K562 (cell line): Measurements from ENCODE around the gene KCNJ15. TPM values are rescaled to one million over a fixed set of nuclear protein-coding genes. Genes with fewer than 3 reads are reported as not detected.

Experiments
- ATAC-seq: fragments of 200-7000 bp; cut with Tn5 transposase; 3 replicates; pipeline ENCODE4 v1.9.1; 2020; ENCODE audit warnings: moderate library complexity
- BruUV-seq: library from RNA; stranded (reverse); fragments of 400-500 nt; replicated peaks from 2 replicates; lab custom pipeline; 2021; lab: Mats Ljungman, UMichigan
- CTCF ChIA-PET: fragments of 300-600 bp; formaldehyde crosslinking; extraction: SDS; loops from one replicate; lab custom pipeline; 2021; ENCODE audit warnings: low intra/inter-chr PET ratio; lab: Yijun Ruan, JAX
- POLR2A ChIA-PET: fragments of 300-600, 350-650 bp; sonication (Branson Sonifier 250); formaldehyde crosslinking; extraction: SDS; loops from one replicate; lab custom pipeline; 2021; ENCODE audit warnings: antibody characterized with exemption, inconsistent platforms; lab: Yijun Ruan, JAX
- DNase-seq, 4 experiments: peaks; one replicate each; pipeline versions ENCODE4 v3.0.0 to v3.0.0-alpha.2; 2011 to 2018; ENCODE audit warnings: low spot score in 3 of 4, mixed read lengths in 3 of 4; ENCODE audit errors: extremely low read depth in 1 of 4
- FAIRE-seq: peaks from 2 replicates; lab custom pipeline; 2011; peaks lifted over from hg19 to GRCh38; lab: Jason Lieb, UNC
- H2AFZ ChIP-seq: 2 replicates; pipeline ENCODE4 v1.6.0; 2011; ENCODE audit warnings: low read depth, low read length, control low read depth, inconsistent platforms
- H3K27ac ChIP-seq: fragments of 200-600 bp; 3 replicates; pipeline ENCODE4 v1.8.0; 2011; ENCODE audit warnings: low read depth, mild to moderate bottlenecking, control low read depth, inconsistent platforms, low read length, moderate library complexity, mixed read lengths; ENCODE audit errors: extremely low read depth
- H3K27me3 ChIP-seq, 2 experiments: fragments of 300-600 bp in 1 of 2; 2 replicates in 1 of 2; 3 replicates in 1 of 2; pipeline versions ENCODE4 v1.6.0 to v1.8.0; 2011; ENCODE audit warnings: inconsistent platforms in 2 of 2, low read length in 2 of 2, mild to moderate bottlenecking in 1 of 2, mixed read lengths in 1 of 2, moderate library complexity in 1 of 2; ENCODE audit not compliant: control insufficient read depth in 2 of 2, insufficient read depth in 2 of 2
- H3K36me3 ChIP-seq: fragments of 300-600 bp; 3 replicates; pipeline ENCODE4 v1.8.0; 2011; ENCODE audit warnings: mild to moderate bottlenecking, low read length, inconsistent platforms; ENCODE audit not compliant: control insufficient read depth, insufficient read depth
- H3K4me1 ChIP-seq, 2 experiments: fragments of 200-600 bp in 1 of 2; replicated peaks in 1 of 2; 2 replicates in 1 of 2; 3 replicates in 1 of 2; pipeline versions ENCODE4 v1.5.1 to v1.8.0; 2011; ENCODE audit warnings: inconsistent platforms in 2 of 2, low read length in 2 of 2, mild to moderate bottlenecking in 1 of 2, mixed read lengths in 1 of 2, moderate library complexity in 1 of 2; ENCODE audit not compliant: control insufficient read depth in 2 of 2, insufficient read depth in 2 of 2
- H3K4me2 ChIP-seq: 2 replicates; pipeline ENCODE4 v1.6.1; 2011; ENCODE audit warnings: low read length, control low read depth, inconsistent platforms, mixed read lengths; ENCODE audit not compliant: insufficient read depth
- H3K4me3 ChIP-seq: fragments of 200-600 bp; sonication (generic), shearing (Covaris generic); 2 replicates; pipeline ENCODE4 v1.5.1; 2016; ENCODE audit warnings: control low read depth, inconsistent platforms
- H3K79me2 ChIP-seq: fragments of 200-600 bp; 3 replicates; pipeline ENCODE4 v1.8.0; 2011; ENCODE audit warnings: low read length, inconsistent platforms; ENCODE audit not compliant: control insufficient read depth, insufficient read depth
- H3K9ac ChIP-seq, 2 experiments: 2 replicates each; pipeline versions ENCODE4 v1.6.0 to v1.6.1; 2011; ENCODE audit warnings: low read depth in 2 of 2, low read length in 2 of 2, control low read depth in 1 of 2, inconsistent platforms in 1 of 2, mild to moderate bottlenecking in 1 of 2, mixed read lengths in 1 of 2; ENCODE audit not compliant: insufficient read depth in 1 of 2
- H3K9me1 ChIP-seq: one replicate; pipeline ENCODE4 v1.6.0; 2011; ENCODE audit warnings: inconsistent platforms, mild to moderate bottlenecking, low read length, moderate library complexity; ENCODE audit not compliant: control insufficient read depth, insufficient read depth
- H3K9me3 ChIP-seq: replicated peaks from 2 replicates; pipeline ENCODE4 v1.5.1; 2011; ENCODE audit warnings: low read depth, low read length, inconsistent platforms; ENCODE audit not compliant: control insufficient read depth, insufficient read depth
- H4K20me1 ChIP-seq: replicated peaks from 2 replicates; pipeline ENCODE4 v1.6.1; 2011; ENCODE audit warnings: low read length, inconsistent platforms, mixed read lengths; ENCODE audit not compliant: control insufficient read depth, insufficient read depth
- BCOR ChIP-seq: fragments of 450-650 bp; IDR thresholded peaks from 2 replicates; pipeline ENCODE4 v1.6.1; 2016
- CBFA2T2 ChIP-seq: fragments of 450-650 bp; conservative IDR thresholded peaks from 2 replicates; pipeline ENCODE4 v1.6.1; 2017; ENCODE audit warnings: mild to moderate bottlenecking
- CTBP1 ChIP-seq: fragments of 450-650 bp; IDR thresholded peaks from 2 replicates; pipeline ENCODE4 v1.6.1; 2016; ENCODE audit warnings: borderline replicate concordance
- HMGN3 ChIP-seq: IDR thresholded peaks from 2 replicates; pipeline ENCODE4 v1.6.1; 2011; ENCODE audit warnings: borderline replicate concordance, low read depth, mild to moderate bottlenecking, mixed read lengths, low read length; ENCODE audit not compliant: insufficient read length; ENCODE audit errors: extremely low read depth
- ID3 ChIP-seq, 2 experiments: fragments of 250-450 bp in 1 of 2; fragments of 450-650 bp in 1 of 2; sonication (Bioruptor Pico) in 1 of 2; IDR thresholded peaks; 2 replicates each; pipeline versions ENCODE4 v1.6.1 to v1.8.0; 2016 to 2021; ENCODE audit warnings: mild to moderate bottlenecking in 2 of 2, moderate library complexity in 2 of 2, missing compliant biosample characterization in 1 of 2, missing genetic modification characterization in 1 of 2
- JUND ChIP-seq, 2 experiments: IDR thresholded peaks; 2 replicates in 1 of 2; 3 replicates in 1 of 2; pipeline ENCODE4 v1.6.1; 2011; ENCODE audit warnings: borderline replicate concordance in 2 of 2, low read depth in 2 of 2, low read length in 2 of 2, improper control_type of control experiment in 1 of 2, missing biosample characterization in 1 of 2, missing genetic modification characterization in 1 of 2, missing genetic modification reagents in 1 of 2
- MCM3 ChIP-seq: fragments of 450-650 bp; IDR thresholded peaks from 2 replicates; pipeline ENCODE4 v1.6.1; 2016
- NR2F6 ChIP-seq: fragments of 450-650 bp; formaldehyde crosslinking; IDR thresholded peaks from 2 replicates; pipeline ENCODE4 v1.4.0; 2020; ENCODE audit warnings: mild to moderate bottlenecking
- PTTG1 ChIP-seq: fragments of 450-650 bp; IDR thresholded peaks from 2 replicates; pipeline ENCODE4 v1.6.1; 2016; ENCODE audit warnings: low read depth, mild to moderate bottlenecking, missing genetic modification characterization, missing compliant biosample characterization
- SFPQ ChIP-seq: fragments of 200-400 bp; formaldehyde crosslinking; IDR thresholded peaks from 2 replicates; pipeline ENCODE4 v1.6.1; 2017; ENCODE audit warnings: mild to moderate bottlenecking, low read depth, low read length, moderate library complexity
- ZBTB7A ChIP-seq: IDR thresholded peaks from 2 replicates; pipeline ENCODE4 v1.6.1; 2011; ENCODE audit warnings: low read depth, mild to moderate bottlenecking, low read length, moderate library complexity, borderline replicate concordance; ENCODE audit not compliant: control insufficient read depth
- ZC3H8 ChIP-seq: fragments of 450-650 bp; IDR thresholded peaks from 2 replicates; pipeline ENCODE4 v1.6.1; 2017
- ZNF280A ChIP-seq: fragments of 450-650 bp; IDR thresholded peaks from 2 replicates; pipeline ENCODE4 v1.6.1; 2018; ENCODE audit warnings: mild to moderate bottlenecking, low read depth; ENCODE audit not compliant: partially characterized antibody
- ZNF311 ChIP-seq: fragments of 250-450 bp; sonication (Bioruptor Pico); IDR thresholded peaks from 2 replicates; pipeline ENCODE4 v1.4.0; 2020; ENCODE audit warnings: mild to moderate bottlenecking, moderate library complexity
- ZNF398 ChIP-seq: fragments of 250-450 bp; sonication (Bioruptor Pico); IDR thresholded peaks from 2 replicates; pipeline ENCODE4 v1.8.0; 2021; ENCODE audit warnings: moderate library complexity, mild to moderate bottlenecking, inconsistent platforms
- ZNF76 ChIP-seq: fragments of 250-450 bp; sonication (Bioruptor Pico); IDR thresholded peaks from 2 replicates; pipeline ENCODE4 v1.4.0; 2020; ENCODE audit warnings: mild to moderate bottlenecking, moderate library complexity, borderline replicate concordance
- WGBS: fragments of 100-300 bp; shearing (Covaris generic); methylation state at CpG from one replicate; pipeline ENCODE4 v1.1.6; 2016; ENCODE audit warnings: low coverage, mixed read lengths; ENCODE audit not compliant: insufficient coverage; ENCODE audit errors: missing lambda C conversion rate; 5-methylcytosine and 5-hydroxymethylcytosine counted together
- in situ Hi-C: fragments of 300-500 bp; cut with MboI; formaldehyde crosslinking; loops from 4 replicates; pipeline ENCODE4 v1.15.0; 2018; ENCODE audit warnings: inconsistent platforms, mixed read lengths
- intact Hi-C: fragments of 100-400 bp; cut with micrococcal nuclease; formaldehyde crosslinking; loops from 2 replicates; pipeline ENCODE4 v1.14.2; 2022
- polyA plus RNA-seq, 8 experiments: library from polyadenylated mRNA; depleted of rRNA in 4 of 8; stranded (reverse) in 5 of 8; unstranded in 3 of 8; fragments of >200 nt; fragmentation: Nextera tagmentation in 2 of 8; fragmentation: Illumina TruSeq in 1 of 8; extraction: Ambion mirVana in 2 of 8; extraction: Trizol in 1 of 8; gene quantifications; 2 replicates each; pipeline versions ENCODE4 v1.2.1 to v1.2.3, GENCODE V29; 2011 to 2014; ENCODE audit warnings: inconsistent platforms in 1 of 8, missing spikeins in 1 of 8
- total RNA-seq, 7 experiments: library from RNA; depleted of rRNA in 6 of 7; stranded (reverse); fragments of >200 nt in 6 of 7; fragmentation: Illumina TruSeq in 2 of 7; extraction: Trizol in 2 of 7; gene quantifications; 2 replicates each; pipeline versions ENCODE4 v1.2.1 to v1.2.3, GENCODE V29; 2011 to 2021; ENCODE audit warnings: low replicate concordance in 1 of 7

Gene KCNJ15
- total and polyA plus RNA-seq, 9 of the 15 experiments (the other 6 are each of a cell fraction or from before 2014, with no cell fraction given) = 0.20 to 3.0 (median 0.72) TPM; not detected in 1

- in situ Hi-C loops = no loop called here
- H3K9me3 ChIP-seq = no peaks in the 10 kb centered on the region
- H3K9me1 ChIP-seq = no peaks in the 10 kb centered on the region
- no peaks in the 10 kb centered on the region for H3K36me3 ChIP-seq
- TF ChIP-seq MCM3 (no peak), ID3 (CRISPR knock-in tag; IDR thresholded peaks at IDR 0.05) (no peak), ID3 (tag; IDR thresholded peaks at IDR 0.05) (no peak), NR2F6 (CRISPR knock-in tag) (no peak), CTBP1 (no peak), ZNF76 (CRISPR knock-in tag) (no peak), HMGN3 (no peak), ZNF280A (no peak), CBFA2T2 (no peak), PTTG1 (no peak), SFPQ (no peak), ZNF398 (CRISPR knock-in tag) (no peak), JUND (IDR thresholded peaks at IDR 0.05; ENCODE audit: borderline replicate concordance, low read depth, low read length) (no peak), JUND (tag; IDR thresholded peaks at IDR 0.05; ENCODE audit: borderline replicate concordance, low read depth, low read length) (no peak), ZC3H8 (no peak), ZBTB7A (no peak), BCOR (no peak), ZNF311 (CRISPR knock-in tag) (no peak)
- under 1% methylated on average over 8 of the region's 8 CpGs for WGBS
- POLR2A ChIA-PET = no interaction called here
- intact Hi-C loops = no loop called here
- FAIRE-seq (no peak), DNase-seq (no peak), ATAC-seq (no peak)
- no peak overlapping the region for H3K4me2 ChIP-seq
- no peaks in the 10 kb centered on the region for H3K79me2 ChIP-seq
- no peak overlapping the region for H3K27ac ChIP-seq
- peaks cover 8 to 21% of the 10 kb centered on the region in 2 experiments; a peak in 4 of 5 replicates for H3K27me3 ChIP-seq
- CTCF ChIA-PET = no interaction called here
- no peaks in the 10 kb centered on the region for H4K20me1 ChIP-seq
- no peak overlapping the region for H3K4me3 ChIP-seq
- no peak overlapping the region for H3K9ac ChIP-seq
- BruUV-seq = no TSS peak
- H2AFZ ChIP-seq = no peak overlapping the region
- no peaks in the 10 kb centered on the region for H3K4me1 ChIP-seq
Observed at GRCh38 chr21:38299671-38300070, 42.9 kb downstream of the KCNJ15 start.
